NCI-H226 (cell line): ENCODE measurements around the gene FIBCD1.

Experiments
- DNase-seq: peaks from one replicate; pipeline ENCODE4 v3.0.0-alpha.2; 2015

Gene FIBCD1

GRCh38 chr9:130954317-130954716 lies 15.3 kb upstream of the FIBCD1 start:
- DNase-seq = no peak

- no peak for DNase-seq
These were observed 13.2 kb upstream of the FIBCD1 start for GRCh38 chr9:130952065-130952762.

- DNase-seq = no peak
These were observed 10.9 kb upstream of the FIBCD1 start for GRCh38 chr9:130950039-130950311.

- DNase-seq = no peak
These were observed 10.4 kb upstream of the FIBCD1 start for GRCh38 chr9:130949188-130950038.

- DNase-seq = no peak
These were observed 9.2 kb upstream of the FIBCD1 start for GRCh38 chr9:130948266-130948665.

GRCh38 chr9:130947618-130948140 lies 8.6 kb upstream of the FIBCD1 start:
- DNase-seq = no peak

- peak; percentile 74 for DNase-seq
These were observed 7.9 kb upstream of the FIBCD1 start for GRCh38 chr9:130946766-130947617.

- DNase-seq = no peak
These were observed 6.1 kb upstream of the FIBCD1 start for GRCh38 chr9:130945173-130945572.

GRCh38 chr9:130944510-130945058 lies 5.5 kb upstream of the FIBCD1 start:
- DNase-seq = no peak

- DNase-seq = no peak
These were observed 4.7 kb upstream of the FIBCD1 start for GRCh38 chr9:130943777-130944176.

GRCh38 chr9:130943221-130943620 lies 4.2 kb upstream of the FIBCD1 start:
- DNase-seq = no peak

- no peak for DNase-seq
These were observed 3.6 kb upstream of the FIBCD1 start for GRCh38 chr9:130942679-130943078.

GRCh38 chr9:130942084-130942483 lies 3.0 kb upstream of the FIBCD1 start:
- DNase-seq = no peak

GRCh38 chr9:130940693-130941576 lies 1.9 kb upstream of the FIBCD1 start:
- DNase-seq = peak; percentile 48

GRCh38 chr9:130940027-130940549 lies 1.0 kb upstream of the FIBCD1 start:
- DNase-seq = no peak

GRCh38 chr9:130939405-130940026 lies 469 bp upstream of the FIBCD1 start:
- no peak for DNase-seq

- no peak for DNase-seq
These were observed 829 bp downstream of the FIBCD1 start for GRCh38 chr9:130938184-130938651.

- DNase-seq = no peak
These were observed 1.6 kb downstream of the FIBCD1 start for GRCh38 chr9:130937146-130938076.

GRCh38 chr9:130936285-130937117 lies 2.5 kb downstream of the FIBCD1 start:
- peak; percentile 88 for DNase-seq
